Measurements from ENCODE around the gene NADK2. TPM values are rescaled to one million over a fixed set of nuclear protein-coding genes. Genes with fewer than 3 reads are reported as not detected.
A peak's percentile ranks its signal among the peaks of the same experiment; 100 is the strongest.

The NADK2 gene, protein sequence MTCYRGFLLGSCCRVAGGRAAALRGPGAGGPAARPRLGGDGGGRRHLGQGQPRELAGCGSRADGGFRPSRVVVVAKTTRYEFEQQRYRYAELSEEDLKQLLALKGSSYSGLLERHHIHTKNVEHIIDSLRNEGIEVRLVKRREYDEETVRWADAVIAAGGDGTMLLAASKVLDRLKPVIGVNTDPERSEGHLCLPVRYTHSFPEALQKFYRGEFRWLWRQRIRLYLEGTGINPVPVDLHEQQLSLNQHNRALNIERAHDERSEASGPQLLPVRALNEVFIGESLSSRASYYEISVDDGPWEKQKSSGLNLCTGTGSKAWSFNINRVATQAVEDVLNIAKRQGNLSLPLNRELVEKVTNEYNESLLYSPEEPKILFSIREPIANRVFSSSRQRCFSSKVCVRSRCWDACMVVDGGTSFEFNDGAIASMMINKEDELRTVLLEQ
- total RNA-seq = 100 to 1,000 TPM; 101 to 178 TPM
- polyA plus RNA-seq = 10 to 100 TPM; 73.6 to 74.6 TPM

DNA sequence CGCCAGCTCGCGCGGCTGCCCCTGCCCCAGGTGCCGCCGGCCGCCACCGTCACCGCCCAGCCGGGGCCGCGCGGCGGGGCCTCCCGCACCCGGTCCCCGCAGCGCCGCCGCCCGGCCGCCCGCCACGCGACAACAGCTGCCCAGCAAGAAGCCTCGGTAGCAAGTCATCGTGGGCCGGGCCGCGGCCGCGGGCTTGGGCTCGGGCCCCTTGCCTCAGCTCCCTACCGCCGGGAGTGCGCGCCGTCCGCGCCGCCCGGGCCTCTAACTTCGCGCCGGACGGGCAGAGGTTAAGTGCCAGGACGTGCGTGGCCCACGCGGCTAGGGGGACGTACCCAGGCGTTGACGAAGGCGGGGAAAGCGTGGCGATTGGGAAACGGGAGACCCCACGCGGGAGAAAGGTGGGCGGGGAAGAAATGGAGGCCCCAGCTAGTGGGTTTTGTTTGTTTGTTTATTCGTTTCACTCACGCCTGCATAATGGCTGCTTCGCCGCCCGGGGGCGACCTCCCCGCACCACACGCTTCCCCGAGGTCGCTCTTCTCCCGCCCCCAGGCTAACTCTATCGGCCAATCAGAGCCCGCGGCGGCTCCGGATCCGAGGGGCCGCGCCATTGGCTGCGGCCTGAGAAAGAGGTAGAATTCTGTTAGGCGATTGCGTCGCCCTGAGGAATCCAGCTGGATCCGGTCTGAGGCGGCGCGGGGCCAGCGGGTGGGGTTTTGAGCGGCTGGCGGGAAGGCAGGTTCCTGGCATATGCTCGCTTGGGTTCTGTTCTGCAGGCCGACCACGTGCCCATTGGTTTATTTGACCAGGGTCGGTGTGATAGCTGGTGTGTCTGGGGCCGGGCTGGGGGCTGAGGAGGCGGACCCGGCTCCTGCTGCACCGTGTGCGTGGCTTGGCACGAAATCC lies at the start of gene NADK2:
Gene NADK2 (minus strand): TSS at position 295 of the 903 bp plus-strand sequence. CDS start 127 bp downstream, at position 168.
- no peaks in the 10 kb centered on the region for H3K9me3 ChIP-seq (ENCODE audit: control insufficient read depth in 4 of 4, low read length in 3 of 4)
- peaks cover 3 to 38% (median 21%) of the 10 kb centered on the region in 4 donors for H3K4me1 ChIP-seq (ENCODE audit: control insufficient read depth in 4 of 4, insufficient read depth in 4 of 4, low read length in 3 of 4)
- H3K9ac ChIP-seq (ENCODE audit: low read depth in 1 of 2, low read length in 2 of 2) = peak within 1 kb of the TSS; percentile 87 to 99
- H3K4me3 ChIP-seq (ENCODE audit: low read depth in 1 of 3, low read length in 3 of 3) = peak within 1 kb of the TSS; percentile 69 to 88 (median 70)
- no peaks in the 10 kb centered on the region for H3K27me3 ChIP-seq (ENCODE audit: control insufficient read depth in 4 of 4, insufficient read depth in 4 of 4, low read length in 3 of 4)
- no peaks in the 10 kb centered on the region for H3K36me3 ChIP-seq (ENCODE audit: control insufficient read depth in 4 of 4, insufficient read depth in 3 of 4, low read depth in 1 of 4, low read length in 3 of 4)
- TF ChIP-seq RAD21 (IDR thresholded peaks at IDR 0.05) = peak; percentile 79 to 85
- TF ChIP-seq, protein P1, sequence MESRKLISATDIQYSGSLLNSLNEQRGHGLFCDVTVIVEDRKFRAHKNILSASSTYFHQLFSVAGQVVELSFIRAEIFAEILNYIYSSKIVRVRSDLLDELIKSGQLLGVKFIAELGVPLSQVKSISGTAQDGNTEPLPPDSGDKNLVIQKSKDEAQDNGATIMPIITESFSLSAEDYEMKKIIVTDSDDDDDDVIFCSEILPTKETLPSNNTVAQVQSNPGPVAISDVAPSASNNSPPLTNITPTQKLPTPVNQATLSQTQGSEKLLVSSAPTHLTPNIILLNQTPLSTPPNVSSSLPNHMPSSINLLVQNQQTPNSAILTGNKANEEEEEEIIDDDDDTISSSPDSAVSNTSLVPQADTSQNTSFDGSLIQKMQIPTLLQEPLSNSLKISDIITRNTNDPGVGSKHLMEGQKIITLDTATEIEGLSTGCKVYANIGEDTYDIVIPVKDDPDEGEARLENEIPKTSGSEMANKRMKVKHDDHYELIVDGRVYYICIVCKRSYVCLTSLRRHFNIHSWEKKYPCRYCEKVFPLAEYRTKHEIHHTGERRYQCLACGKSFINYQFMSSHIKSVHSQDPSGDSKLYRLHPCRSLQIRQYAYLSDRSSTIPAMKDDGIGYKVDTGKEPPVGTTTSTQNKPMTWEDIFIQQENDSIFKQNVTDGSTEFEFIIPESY (IDR thresholded peaks at IDR 0.05) = peak; percentile 73
- TF ChIP-seq, protein P2, sequence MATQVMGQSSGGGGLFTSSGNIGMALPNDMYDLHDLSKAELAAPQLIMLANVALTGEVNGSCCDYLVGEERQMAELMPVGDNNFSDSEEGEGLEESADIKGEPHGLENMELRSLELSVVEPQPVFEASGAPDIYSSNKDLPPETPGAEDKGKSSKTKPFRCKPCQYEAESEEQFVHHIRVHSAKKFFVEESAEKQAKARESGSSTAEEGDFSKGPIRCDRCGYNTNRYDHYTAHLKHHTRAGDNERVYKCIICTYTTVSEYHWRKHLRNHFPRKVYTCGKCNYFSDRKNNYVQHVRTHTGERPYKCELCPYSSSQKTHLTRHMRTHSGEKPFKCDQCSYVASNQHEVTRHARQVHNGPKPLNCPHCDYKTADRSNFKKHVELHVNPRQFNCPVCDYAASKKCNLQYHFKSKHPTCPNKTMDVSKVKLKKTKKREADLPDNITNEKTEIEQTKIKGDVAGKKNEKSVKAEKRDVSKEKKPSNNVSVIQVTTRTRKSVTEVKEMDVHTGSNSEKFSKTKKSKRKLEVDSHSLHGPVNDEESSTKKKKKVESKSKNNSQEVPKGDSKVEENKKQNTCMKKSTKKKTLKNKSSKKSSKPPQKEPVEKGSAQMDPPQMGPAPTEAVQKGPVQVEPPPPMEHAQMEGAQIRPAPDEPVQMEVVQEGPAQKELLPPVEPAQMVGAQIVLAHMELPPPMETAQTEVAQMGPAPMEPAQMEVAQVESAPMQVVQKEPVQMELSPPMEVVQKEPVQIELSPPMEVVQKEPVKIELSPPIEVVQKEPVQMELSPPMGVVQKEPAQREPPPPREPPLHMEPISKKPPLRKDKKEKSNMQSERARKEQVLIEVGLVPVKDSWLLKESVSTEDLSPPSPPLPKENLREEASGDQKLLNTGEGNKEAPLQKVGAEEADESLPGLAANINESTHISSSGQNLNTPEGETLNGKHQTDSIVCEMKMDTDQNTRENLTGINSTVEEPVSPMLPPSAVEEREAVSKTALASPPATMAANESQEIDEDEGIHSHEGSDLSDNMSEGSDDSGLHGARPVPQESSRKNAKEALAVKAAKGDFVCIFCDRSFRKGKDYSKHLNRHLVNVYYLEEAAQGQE (IDR thresholded peaks at IDR 0.05) = peak; percentile 43
- TF ChIP-seq NR2F2 (IDR thresholded peaks at IDR 0.05) = peak; percentile 54
- TF ChIP-seq YY1 (IDR thresholded peaks at IDR 0.05) = peak; percentile 97
- peak; percentile 74 to 83 for TF ChIP-seq EGR1 (IDR thresholded peaks at IDR 0.05; ENCODE audit: low read depth in 2 of 2)
- peak; percentile 36 for TF ChIP-seq TAF1 (conservative IDR thresholded peaks at IDR 0.05)
- TF ChIP-seq, protein P3, sequence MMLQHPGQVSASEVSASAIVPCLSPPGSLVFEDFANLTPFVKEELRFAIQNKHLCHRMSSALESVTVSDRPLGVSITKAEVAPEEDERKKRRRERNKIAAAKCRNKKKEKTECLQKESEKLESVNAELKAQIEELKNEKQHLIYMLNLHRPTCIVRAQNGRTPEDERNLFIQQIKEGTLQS (IDR thresholded peaks at IDR 0.05) = no peak
- peak; percentile 22 for TF ChIP-seq FOXA2 (IDR thresholded peaks at IDR 0.05)
- no peak for TF ChIP-seq HNF4A (conservative IDR thresholded peaks at IDR 0.05)
- TF ChIP-seq, protein P4, sequence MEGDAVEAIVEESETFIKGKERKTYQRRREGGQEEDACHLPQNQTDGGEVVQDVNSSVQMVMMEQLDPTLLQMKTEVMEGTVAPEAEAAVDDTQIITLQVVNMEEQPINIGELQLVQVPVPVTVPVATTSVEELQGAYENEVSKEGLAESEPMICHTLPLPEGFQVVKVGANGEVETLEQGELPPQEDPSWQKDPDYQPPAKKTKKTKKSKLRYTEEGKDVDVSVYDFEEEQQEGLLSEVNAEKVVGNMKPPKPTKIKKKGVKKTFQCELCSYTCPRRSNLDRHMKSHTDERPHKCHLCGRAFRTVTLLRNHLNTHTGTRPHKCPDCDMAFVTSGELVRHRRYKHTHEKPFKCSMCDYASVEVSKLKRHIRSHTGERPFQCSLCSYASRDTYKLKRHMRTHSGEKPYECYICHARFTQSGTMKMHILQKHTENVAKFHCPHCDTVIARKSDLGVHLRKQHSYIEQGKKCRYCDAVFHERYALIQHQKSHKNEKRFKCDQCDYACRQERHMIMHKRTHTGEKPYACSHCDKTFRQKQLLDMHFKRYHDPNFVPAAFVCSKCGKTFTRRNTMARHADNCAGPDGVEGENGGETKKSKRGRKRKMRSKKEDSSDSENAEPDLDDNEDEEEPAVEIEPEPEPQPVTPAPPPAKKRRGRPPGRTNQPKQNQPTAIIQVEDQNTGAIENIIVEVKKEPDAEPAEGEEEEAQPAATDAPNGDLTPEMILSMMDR (IDR thresholded peaks at IDR 0.05; ENCODE audit: low read depth, low read length, missing input control) = peak; percentile 87
- TF ChIP-seq HNF4G (IDR thresholded peaks at IDR 0.05) = no peak
- TF ChIP-seq, protein P5, sequence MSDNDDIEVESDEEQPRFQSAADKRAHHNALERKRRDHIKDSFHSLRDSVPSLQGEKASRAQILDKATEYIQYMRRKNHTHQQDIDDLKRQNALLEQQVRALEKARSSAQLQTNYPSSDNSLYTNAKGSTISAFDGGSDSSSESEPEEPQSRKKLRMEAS (IDR thresholded peaks at IDR 0.05) = peak; percentile 90
- no peak for TF ChIP-seq FOXA1 (IDR thresholded peaks at IDR 0.05)
- no peak for TF ChIP-seq GABPA (IDR thresholded peaks at IDR 0.05 in 1 of 2, conservative IDR thresholded peaks at IDR 0.05 in 1 of 2)
- TF ChIP-seq SP1 (IDR thresholded peaks at IDR 0.05) = peak; percentile 85
- TF ChIP-seq JUND (IDR thresholded peaks at IDR 0.05) = peak in 1 of 2 donors; percentile 23
- peak; percentile 66 to 69 for TF ChIP-seq RXRA (IDR thresholded peaks at IDR 0.05)
- DNase-seq (ENCODE audit: low spot score) = peak; percentile 94
- WGBS = under 1% methylated on average over 100 of the region's 100 CpGs
- H3K27ac ChIP-seq (ENCODE audit: low read depth in 1 of 2, low read length in 2 of 2) = peak within 1 kb of the TSS; percentile 98 to 99
